ENCODE data around the gene BRIX1.

DNA sequence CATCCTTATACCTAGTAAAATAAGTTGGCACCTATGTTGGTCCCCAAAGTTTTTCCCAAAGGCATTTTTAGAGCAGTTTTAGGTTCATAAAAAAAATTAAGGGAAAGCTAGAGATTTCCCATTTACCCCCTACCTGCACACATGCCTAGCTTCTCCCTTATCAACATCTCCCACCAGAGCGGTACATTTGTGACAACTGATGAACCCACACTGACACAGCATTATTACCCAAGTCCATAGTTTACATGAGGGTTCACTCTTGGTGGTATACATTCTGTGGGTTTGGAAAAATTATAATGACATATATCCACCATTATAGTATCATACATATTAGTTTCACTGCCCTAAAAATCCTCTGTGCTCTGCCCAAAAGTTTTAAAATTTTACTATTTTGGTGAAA lies 12.3 kb upstream of the BRIX1 start:
- TF ChIP-seq POLR2A (IDR thresholded peaks at IDR 0.05; ENCODE audit: extremely low read depth, insufficient read length) = no peak
- TF ChIP-seq CTCF (IDR thresholded peaks at IDR 0.05; ENCODE audit: low read depth, low read length) = no peak
- TF ChIP-seq, protein P1, sequence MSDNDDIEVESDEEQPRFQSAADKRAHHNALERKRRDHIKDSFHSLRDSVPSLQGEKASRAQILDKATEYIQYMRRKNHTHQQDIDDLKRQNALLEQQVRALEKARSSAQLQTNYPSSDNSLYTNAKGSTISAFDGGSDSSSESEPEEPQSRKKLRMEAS (IDR thresholded peaks at IDR 0.05; ENCODE audit: low read depth, low read length) = no peak
- TF ChIP-seq MYC (IDR thresholded peaks at IDR 0.05; ENCODE audit: low read depth, low read length) = no peak
